ENCODE measurements around the gene RIMS4. TPM values are rescaled to one million over a fixed set of nuclear protein-coding genes. Genes with fewer than 3 reads are reported as not detected.

The RIMS4 gene
- total and polyA plus RNA-seq, 7 experiments from 2014 or later, result not detected

DNA sequence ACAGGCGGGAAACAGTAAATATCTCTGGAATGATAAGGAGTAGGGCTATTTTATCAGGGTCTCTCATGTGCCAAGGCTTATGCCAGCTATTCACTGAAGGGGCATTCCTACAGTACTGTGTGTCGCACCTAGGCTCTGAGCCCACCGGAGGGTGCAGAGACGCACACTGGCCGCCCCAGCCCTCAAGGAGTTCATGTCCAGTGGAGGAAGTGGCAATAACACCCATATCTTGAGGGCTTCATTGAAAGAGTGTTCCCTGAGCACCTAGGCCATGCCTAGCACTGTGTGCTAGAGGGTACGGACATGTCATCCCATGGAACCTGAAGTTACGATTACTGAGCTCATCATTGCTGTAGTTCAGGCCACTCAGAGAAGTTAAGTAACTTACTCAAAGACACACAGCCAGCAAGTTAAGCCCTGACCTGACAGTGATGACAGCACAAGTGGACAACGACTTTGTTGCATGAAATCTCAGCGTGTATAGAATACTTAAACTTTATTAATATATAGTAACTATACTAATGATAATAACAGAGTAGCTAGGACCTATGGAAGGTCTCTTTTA, 86.5 kb downstream of the RIMS4 start:
- ChIA-PET CTCF (interaction anchor here (0.6 to 1.8 kb wide), 3 partner anchors 39 to 184 kb away, joined by 3 to 5 read pairs (median 3); no protein-coding TSS in a partner anchor), POLR2A (no interaction called here)
- ATAC-seq, result no peak
- no peak for DNase-seq
- Histone ChIP-seq H3K4me1 (ENCODE audit: control insufficient read depth in 2 of 2, insufficient read depth in 2 of 2, low read length in 2 of 2) (no peaks in the 10 kb centered on the region), H3K36me3 (ENCODE audit: control insufficient read depth in 2 of 3, insufficient read depth in 3 of 3, low read length in 3 of 3) (no peaks in the 10 kb centered on the region), H3K9me3 (ENCODE audit: control insufficient read depth in 2 of 3, low read length in 3 of 3) (no peaks in the 10 kb centered on the region), H3K4me3 (ENCODE audit: low read length) (no peak overlapping the region), H3K27ac (ENCODE audit: low read depth, low read length) (no peak overlapping the region), H3K27me3 (ENCODE audit: control insufficient read depth in 2 of 2, insufficient read depth in 2 of 2, low read length in 2 of 2) (no peaks in the 10 kb centered on the region)
- H3K27me3 Mint-ChIP-seq, result no peaks in the 10 kb centered on the region
- H3K27ac Mint-ChIP-seq, result no peak overlapping the region
- H3K36me3 Mint-ChIP-seq, result no peaks in the 10 kb centered on the region
- H3K4me3 Mint-ChIP-seq, result no peak overlapping the region
- H3K4me1 Mint-ChIP-seq, result peaks cover 0 to 3% (median 0%) of the 10 kb centered on the region in 7 donors
- no peaks in the 10 kb centered on the region for H3K9me3 Mint-ChIP-seq
- intact Hi-C loops (cut with micrococcal nuclease), result no loop called here

DNA sequence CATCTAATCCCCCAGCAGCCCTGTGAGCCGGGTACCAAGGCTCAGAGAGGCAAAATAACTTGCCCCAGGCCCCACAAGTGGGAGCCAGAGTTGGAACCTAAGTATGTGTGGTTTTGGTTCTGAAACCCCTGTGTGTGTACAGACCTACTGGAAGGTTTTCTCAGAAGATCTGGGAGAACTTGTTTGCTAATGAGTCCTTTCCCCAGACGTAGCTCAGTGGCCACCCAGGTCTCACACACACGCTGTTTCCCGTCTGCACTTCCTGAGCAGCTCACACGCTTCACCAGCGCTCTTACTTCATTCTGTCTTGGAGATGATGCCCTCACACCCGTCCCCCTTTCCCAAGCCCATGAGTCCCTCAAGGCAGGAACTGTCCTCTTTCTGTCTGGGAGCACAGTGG, 87.0 kb downstream of the RIMS4 start:
- no peak for DNase-seq
- H3K4me1 Mint-ChIP-seq, result peaks cover 0 to 3% (median 0%) of the 10 kb centered on the region in 7 donors
- Histone ChIP-seq H3K9me3 (ENCODE audit: control insufficient read depth in 2 of 3, low read length in 3 of 3) (no peaks in the 10 kb centered on the region), H3K4me3 (ENCODE audit: low read length) (no peak overlapping the region), H3K27ac (ENCODE audit: low read depth, low read length) (no peak overlapping the region), H3K27me3 (ENCODE audit: control insufficient read depth in 2 of 2, insufficient read depth in 2 of 2, low read length in 2 of 2) (no peaks in the 10 kb centered on the region), H3K36me3 (ENCODE audit: control insufficient read depth in 2 of 3, insufficient read depth in 3 of 3, low read length in 3 of 3) (no peaks in the 10 kb centered on the region), H3K4me1 (ENCODE audit: control insufficient read depth in 2 of 2, insufficient read depth in 2 of 2, low read length in 2 of 2) (no peaks in the 10 kb centered on the region)
- no peak overlapping the region for H3K27ac Mint-ChIP-seq
- intact Hi-C loops (cut with micrococcal nuclease), result no loop called here
- ChIA-PET POLR2A (no interaction called here), CTCF (interaction anchor here (1.8 kb wide), 1 partner anchor 38 kb away, joined by 5 read pairs; no protein-coding TSS in a partner anchor)
- no peaks in the 10 kb centered on the region for H3K9me3 Mint-ChIP-seq
- H3K36me3 Mint-ChIP-seq, result no peaks in the 10 kb centered on the region
- H3K27me3 Mint-ChIP-seq, result no peaks in the 10 kb centered on the region
- ATAC-seq, result no peak
- H3K4me3 Mint-ChIP-seq, result no peak overlapping the region

DNA sequence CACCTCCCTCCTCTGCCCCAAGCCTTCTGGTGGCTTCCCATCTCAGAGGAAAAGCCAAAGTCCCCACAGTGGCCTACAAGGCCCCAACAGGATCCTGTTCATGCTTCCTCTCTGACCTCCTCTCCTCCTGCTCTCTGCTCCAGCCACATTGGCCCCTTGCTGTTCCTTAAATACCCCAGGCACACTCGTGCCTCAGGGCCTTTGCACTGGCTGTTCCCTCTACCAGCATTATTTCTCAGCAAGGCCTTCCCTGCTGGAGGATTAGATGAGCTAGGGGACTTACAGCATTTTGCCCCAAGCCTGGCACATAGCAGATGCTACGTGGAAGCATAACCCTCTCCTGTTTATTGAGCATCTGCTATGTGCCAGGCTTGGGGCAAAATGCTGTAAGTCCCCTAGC, 87.4 kb downstream of the RIMS4 start:
- ATAC-seq, result no peak
- H3K27me3 Mint-ChIP-seq, result no peaks in the 10 kb centered on the region
- no peaks in the 10 kb centered on the region for H3K9me3 Mint-ChIP-seq
- peaks cover 0 to 3% (median 0%) of the 10 kb centered on the region in 7 donors for H3K4me1 Mint-ChIP-seq
- Histone ChIP-seq H3K27ac (ENCODE audit: low read depth, low read length) (no peak overlapping the region), H3K4me3 (ENCODE audit: low read length) (no peak overlapping the region), H3K27me3 (ENCODE audit: control insufficient read depth in 2 of 2, insufficient read depth in 2 of 2, low read length in 2 of 2) (no peaks in the 10 kb centered on the region), H3K4me1 (ENCODE audit: control insufficient read depth in 2 of 2, insufficient read depth in 2 of 2, low read length in 2 of 2) (no peaks in the 10 kb centered on the region), H3K36me3 (ENCODE audit: control insufficient read depth in 2 of 3, insufficient read depth in 3 of 3, low read length in 3 of 3) (no peaks in the 10 kb centered on the region), H3K9me3 (ENCODE audit: control insufficient read depth in 2 of 3, low read length in 3 of 3) (no peaks in the 10 kb centered on the region)
- no peak overlapping the region for H3K4me3 Mint-ChIP-seq
- POLR2A ChIA-PET, result no interaction called here
- no peaks in the 10 kb centered on the region for H3K36me3 Mint-ChIP-seq
- intact Hi-C loops (cut with micrococcal nuclease), result no loop called here
- DNase-seq, result no peak
- CTCF ChIA-PET, result interaction anchor here (0.7 to 1.8 kb wide), 2 partner anchors 26 to 38 kb away, joined by 5 read pairs; no protein-coding TSS in a partner anchor
- peak overlapping the region in 1 of 9 donors; percentile 77 for H3K27ac Mint-ChIP-seq

DNA sequence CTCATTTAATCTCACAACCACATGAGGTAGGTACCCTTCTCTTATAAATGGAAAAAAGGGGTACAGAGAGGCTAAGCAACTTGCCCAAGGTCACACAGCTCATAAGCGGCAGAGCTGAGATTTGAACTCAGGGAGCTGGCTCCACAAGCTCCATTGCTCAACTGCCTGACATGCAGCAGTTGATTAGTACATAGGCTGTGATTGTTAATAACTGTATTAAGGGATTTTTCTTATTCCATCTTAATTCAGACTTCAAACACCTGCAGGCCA, 88.6 kb downstream of the RIMS4 start:
- CTCF ChIA-PET, result no interaction called here
- intact Hi-C loops (cut with micrococcal nuclease), result no loop called here
- H3K27me3 Mint-ChIP-seq, result no peaks in the 10 kb centered on the region
- Histone ChIP-seq H3K4me3 (ENCODE audit: low read length) (no peak overlapping the region), H3K36me3 (ENCODE audit: control insufficient read depth in 2 of 3, insufficient read depth in 3 of 3, low read length in 3 of 3) (no peaks in the 10 kb centered on the region), H3K27ac (ENCODE audit: low read depth, low read length) (no peak overlapping the region), H3K4me1 (ENCODE audit: control insufficient read depth in 2 of 2, insufficient read depth in 2 of 2, low read length in 2 of 2) (no peaks in the 10 kb centered on the region), H3K9me3 (ENCODE audit: control insufficient read depth in 2 of 3, low read length in 3 of 3) (no peaks in the 10 kb centered on the region), H3K27me3 (ENCODE audit: control insufficient read depth in 2 of 2, insufficient read depth in 2 of 2, low read length in 2 of 2) (no peaks in the 10 kb centered on the region)
- peaks cover 0 to 3% (median 0%) of the 10 kb centered on the region in 7 donors for H3K4me1 Mint-ChIP-seq
- H3K27ac Mint-ChIP-seq, result no peak overlapping the region
- H3K9me3 Mint-ChIP-seq, result no peaks in the 10 kb centered on the region
- POLR2A ChIA-PET, result no interaction called here
- ATAC-seq, result no peak
- no peaks in the 10 kb centered on the region for H3K36me3 Mint-ChIP-seq
- no peak for DNase-seq
- H3K4me3 Mint-ChIP-seq, result no peak overlapping the region

DNA sequence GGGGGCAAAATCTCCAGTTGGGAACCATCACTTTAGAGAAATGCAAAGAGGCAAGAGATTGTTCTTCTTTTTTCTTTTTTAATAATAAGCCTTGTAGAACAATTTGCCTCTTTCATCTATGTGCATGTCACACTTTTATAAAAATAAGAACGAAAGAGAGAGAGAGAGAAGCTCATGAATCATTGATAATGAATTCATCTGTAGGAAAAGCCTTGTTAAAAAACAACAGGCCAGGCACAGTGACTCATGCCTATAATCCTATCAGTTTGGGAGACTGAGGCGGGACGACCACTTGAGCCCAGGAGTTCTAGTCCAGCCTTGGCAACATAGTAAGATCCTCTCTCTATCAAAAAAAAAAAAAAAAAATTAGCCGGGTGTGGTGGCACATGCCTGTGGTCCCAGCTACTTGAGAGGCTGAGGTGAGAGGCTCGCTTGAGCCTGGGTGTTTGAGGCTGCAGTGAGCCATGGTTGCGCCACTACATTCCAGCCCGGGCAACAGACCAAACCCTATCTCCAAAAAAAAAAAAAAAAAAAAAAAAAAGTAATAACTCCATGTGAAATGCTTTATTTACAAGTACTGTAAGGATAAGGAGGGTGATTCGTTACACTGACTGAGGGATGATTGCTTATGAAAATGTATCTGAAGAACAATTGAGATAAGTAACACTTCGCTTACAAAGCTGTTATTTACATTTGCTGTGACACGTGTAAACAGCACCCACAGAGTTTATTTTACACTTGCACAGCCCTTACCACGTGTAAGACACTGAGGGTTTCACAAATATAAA, 89.2 kb downstream of the RIMS4 start:
- H3K4me3 Mint-ChIP-seq, result no peak overlapping the region
- no peaks in the 10 kb centered on the region for H3K27me3 Mint-ChIP-seq
- DNase-seq (no peak), ATAC-seq (no peak)
- no peaks in the 10 kb centered on the region for H3K9me3 Mint-ChIP-seq
- Histone ChIP-seq H3K4me3 (ENCODE audit: low read length) (no peak overlapping the region), H3K27ac (ENCODE audit: low read depth, low read length) (no peak overlapping the region), H3K27me3 (ENCODE audit: control insufficient read depth in 2 of 2, insufficient read depth in 2 of 2, low read length in 2 of 2) (no peaks in the 10 kb centered on the region), H3K36me3 (ENCODE audit: control insufficient read depth in 2 of 3, insufficient read depth in 3 of 3, low read length in 3 of 3) (no peaks in the 10 kb centered on the region), H3K9me3 (ENCODE audit: control insufficient read depth in 2 of 3, low read length in 3 of 3) (no peaks in the 10 kb centered on the region), H3K4me1 (ENCODE audit: control insufficient read depth in 2 of 2, insufficient read depth in 2 of 2, low read length in 2 of 2) (no peaks in the 10 kb centered on the region)
- ChIA-PET CTCF (interaction anchor here (0.7 kb wide), 1 partner anchor 38 kb away, joined by 5 read pairs; no protein-coding TSS in a partner anchor), POLR2A (no interaction called here)
- intact Hi-C loops (cut with micrococcal nuclease), result no loop called here
- H3K27ac Mint-ChIP-seq, result no peak overlapping the region
- no peaks in the 10 kb centered on the region for H3K36me3 Mint-ChIP-seq
- no peaks in the 10 kb centered on the region for H3K4me1 Mint-ChIP-seq

DNA sequence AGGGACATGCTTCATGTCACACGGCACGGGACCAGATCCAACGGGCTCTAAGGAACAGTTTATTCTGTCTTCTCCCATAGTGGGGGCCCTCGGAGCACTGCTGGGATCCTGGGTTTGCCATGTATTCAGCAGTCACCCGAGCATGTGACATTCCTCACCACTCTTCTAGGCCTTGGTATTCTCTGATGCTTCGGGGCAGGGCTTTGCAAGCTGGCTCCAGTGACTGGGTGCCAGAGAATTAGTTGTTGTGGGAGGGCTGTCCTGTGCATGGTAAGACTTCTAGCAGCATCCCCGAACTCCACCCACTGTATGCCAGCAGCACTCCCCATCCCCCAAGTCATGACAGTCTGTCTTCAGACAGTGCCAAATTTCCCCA, 89.7 kb downstream of the RIMS4 start:
- H3K27me3 ChIP-seq (ENCODE audit: control insufficient read depth in 2 of 2, insufficient read depth in 2 of 2, low read length in 2 of 2), result no peaks in the 10 kb centered on the region
- H3K27ac Mint-ChIP-seq, result no peak overlapping the region
- H3K9me3 ChIP-seq (ENCODE audit: control insufficient read depth in 2 of 3, low read length in 3 of 3), result no peaks in the 10 kb centered on the region
- H3K4me3 Mint-ChIP-seq, result no peak overlapping the region
- ChIA-PET POLR2A (no interaction called here), CTCF (interaction anchor here (0.7 kb wide), 1 partner anchor 37 kb away, joined by 5 read pairs; no protein-coding TSS in a partner anchor)
- no peaks in the 10 kb centered on the region for H3K36me3 Mint-ChIP-seq
- no peaks in the 10 kb centered on the region for H3K9me3 Mint-ChIP-seq
- no peak overlapping the region for H3K27ac ChIP-seq (ENCODE audit: low read depth, low read length)
- H3K4me1 Mint-ChIP-seq, result no peaks in the 10 kb centered on the region
- no peak for ATAC-seq
- intact Hi-C loops (cut with micrococcal nuclease), result no loop called here
- no peak overlapping the region for H3K4me3 ChIP-seq (ENCODE audit: low read length)
- no peaks in the 10 kb centered on the region for H3K4me1 ChIP-seq (ENCODE audit: control insufficient read depth in 2 of 2, insufficient read depth in 2 of 2, low read length in 2 of 2)
- DNase-seq, result no peak
- no peaks in the 10 kb centered on the region for H3K36me3 ChIP-seq (ENCODE audit: control insufficient read depth in 2 of 3, insufficient read depth in 3 of 3, low read length in 3 of 3)
- no peaks in the 10 kb centered on the region for H3K27me3 Mint-ChIP-seq

DNA sequence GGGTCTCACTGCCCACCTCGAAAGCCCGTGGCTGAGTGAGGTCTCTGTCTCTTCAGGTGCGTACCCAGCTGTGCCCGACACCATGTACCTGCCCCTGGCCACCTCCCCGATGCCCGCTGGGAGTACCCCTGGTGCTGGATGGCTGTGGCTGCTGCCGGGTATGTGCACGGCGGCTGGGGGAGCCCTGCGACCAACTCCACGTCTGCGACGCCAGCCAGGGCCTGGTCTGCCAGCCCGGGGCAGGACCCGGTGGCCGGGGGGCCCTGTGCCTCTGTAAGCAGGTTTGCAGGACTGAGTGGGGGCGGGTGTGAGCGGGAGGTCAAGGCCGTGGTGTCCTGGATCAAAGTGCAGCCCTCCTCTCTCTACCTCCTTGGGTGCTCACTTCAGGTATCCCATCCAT, 90.5 kb downstream of the RIMS4 start:
- no peaks in the 10 kb centered on the region for H3K36me3 ChIP-seq (ENCODE audit: control insufficient read depth in 2 of 3, insufficient read depth in 3 of 3, low read length in 3 of 3)
- H3K4me3 ChIP-seq (ENCODE audit: low read length), result no peak overlapping the region
- POLR2A ChIA-PET, result no interaction called here
- H3K27ac Mint-ChIP-seq, result no peak overlapping the region
- H3K27me3 Mint-ChIP-seq, result no peaks in the 10 kb centered on the region
- intact Hi-C loops (cut with micrococcal nuclease), result no loop called here
- no peaks in the 10 kb centered on the region for H3K9me3 Mint-ChIP-seq
- H3K4me1 Mint-ChIP-seq, result no peaks in the 10 kb centered on the region
- no peaks in the 10 kb centered on the region for H3K27me3 ChIP-seq (ENCODE audit: control insufficient read depth in 2 of 2, insufficient read depth in 2 of 2, low read length in 2 of 2)
- CTCF ChIA-PET, result no interaction called here
- H3K27ac ChIP-seq (ENCODE audit: low read depth, low read length), result no peak overlapping the region
- DNase-seq, result no peak
- ATAC-seq, result no peak
- no peak overlapping the region for H3K4me3 Mint-ChIP-seq
- H3K36me3 Mint-ChIP-seq, result no peaks in the 10 kb centered on the region
- H3K9me3 ChIP-seq (ENCODE audit: control insufficient read depth in 2 of 3, low read length in 3 of 3), result no peaks in the 10 kb centered on the region
- no peaks in the 10 kb centered on the region for H3K4me1 ChIP-seq (ENCODE audit: control insufficient read depth in 2 of 2, insufficient read depth in 2 of 2, low read length in 2 of 2)
